ENCODE results near the gene ROPN1. TPM values are rescaled to one million over a fixed set of nuclear protein-coding genes. Genes with fewer than 3 reads are reported as not detected.
"Not testable (repeated sequence)": the region's sequence is repeated elsewhere in the genome, so short reads cannot be mapped to it uniquely, and the experiment has no call there.

ROPN1 gene
- total RNA-seq (not detected), polyA plus RNA-seq (not detected)
- long read RNA-seq, donor 1, result 0 reads
- long read RNA-seq, donor 2, result 0 reads
- long read RNA-seq, donor 3, result 0 reads

DNA sequence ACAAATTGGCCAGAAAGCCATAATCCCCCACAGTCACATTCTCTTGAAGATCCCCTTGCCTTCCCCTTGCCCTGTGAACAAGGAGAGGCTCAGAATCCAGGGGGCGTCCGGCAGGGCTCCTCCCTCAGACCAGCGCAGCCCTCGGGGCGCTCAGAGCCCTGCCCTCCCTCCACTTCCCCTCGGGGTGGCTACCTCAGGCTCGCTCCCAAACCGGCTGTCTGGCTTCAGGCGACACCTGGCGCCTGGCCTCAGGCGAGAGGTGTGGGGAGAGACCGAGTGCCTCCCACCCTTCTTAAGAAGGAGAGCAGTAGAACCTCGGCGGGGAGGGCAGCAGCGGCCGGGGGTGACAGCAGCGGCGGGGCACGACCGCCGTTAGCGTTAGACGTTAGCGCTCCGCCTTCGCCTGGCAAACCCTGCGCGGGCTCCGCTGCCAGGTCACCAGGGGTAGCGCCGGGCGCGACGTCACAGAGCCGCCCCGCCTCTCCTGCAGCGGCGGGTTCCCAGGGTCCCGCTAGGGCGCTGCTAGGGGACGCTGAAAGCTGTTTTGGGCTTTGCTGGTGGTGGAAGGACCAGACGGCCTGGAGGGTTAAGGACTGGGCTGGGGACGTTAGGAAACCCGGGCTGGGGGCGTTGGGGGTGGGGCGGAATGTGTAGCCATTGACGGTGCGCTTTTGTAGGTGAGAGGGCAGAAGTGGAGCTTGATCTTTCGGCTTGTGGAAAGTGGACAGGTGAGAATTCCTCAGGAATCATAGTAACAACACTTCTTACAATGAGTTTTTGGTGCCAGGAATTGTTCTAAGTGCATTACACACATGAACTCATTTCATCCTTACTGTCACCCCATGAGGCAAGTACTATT, at the start of gene ROPN1:
Gene ROPN1 (minus strand): TSS at position 395 of the 859 bp plus-strand sequence. CDS start 11,643 bp downstream, outside the sequence.
- WGBS, 3 donors, result 3 to 5% methylated on average over 4 to 8 of the region's 49 CpGs; no CpG with 5 or more reads in 1 of the 3 donors
- intact Hi-C loops (cut with DNase I); H3K27ac ChIP-seq; H3K4me3 ChIP-seq; H3K9me3 ChIP-seq; DNase-seq; H3K27me3 ChIP-seq; H3K36me3 ChIP-seq; H3K4me1 ChIP-seq (ENCODE audit: insufficient read depth): not testable (repeated sequence)

DNA sequence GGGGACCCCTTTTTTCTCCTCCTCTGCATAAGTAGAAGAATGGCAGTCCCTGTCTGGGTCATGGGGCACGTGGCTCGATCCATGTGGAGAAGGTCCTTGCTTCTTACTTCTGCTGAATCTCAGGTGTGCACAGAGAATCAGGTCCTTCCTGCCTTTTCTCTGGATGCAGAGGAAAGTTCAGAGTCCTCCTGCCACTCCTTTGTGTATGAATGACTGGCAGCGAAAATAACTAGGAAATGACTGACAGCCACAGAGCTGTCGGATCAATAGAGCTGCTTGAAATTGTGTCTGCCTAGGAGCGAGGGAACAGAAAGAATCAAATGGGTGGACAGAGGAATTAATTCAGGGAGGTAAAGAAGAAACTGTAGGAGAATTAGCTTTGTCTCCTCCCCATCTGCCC, 49.6 kb upstream of the ROPN1 start:
- H3K36me3 ChIP-seq, result no peaks in the 10 kb centered on the region
- no peaks in the 10 kb centered on the region for H3K27me3 ChIP-seq
- TF ChIP-seq POLR2A (IDR thresholded peaks at IDR 0.05) (no peak), EP300 (IDR thresholded peaks at IDR 0.05) (no peak)
- TF ChIP-seq, protein P1, sequence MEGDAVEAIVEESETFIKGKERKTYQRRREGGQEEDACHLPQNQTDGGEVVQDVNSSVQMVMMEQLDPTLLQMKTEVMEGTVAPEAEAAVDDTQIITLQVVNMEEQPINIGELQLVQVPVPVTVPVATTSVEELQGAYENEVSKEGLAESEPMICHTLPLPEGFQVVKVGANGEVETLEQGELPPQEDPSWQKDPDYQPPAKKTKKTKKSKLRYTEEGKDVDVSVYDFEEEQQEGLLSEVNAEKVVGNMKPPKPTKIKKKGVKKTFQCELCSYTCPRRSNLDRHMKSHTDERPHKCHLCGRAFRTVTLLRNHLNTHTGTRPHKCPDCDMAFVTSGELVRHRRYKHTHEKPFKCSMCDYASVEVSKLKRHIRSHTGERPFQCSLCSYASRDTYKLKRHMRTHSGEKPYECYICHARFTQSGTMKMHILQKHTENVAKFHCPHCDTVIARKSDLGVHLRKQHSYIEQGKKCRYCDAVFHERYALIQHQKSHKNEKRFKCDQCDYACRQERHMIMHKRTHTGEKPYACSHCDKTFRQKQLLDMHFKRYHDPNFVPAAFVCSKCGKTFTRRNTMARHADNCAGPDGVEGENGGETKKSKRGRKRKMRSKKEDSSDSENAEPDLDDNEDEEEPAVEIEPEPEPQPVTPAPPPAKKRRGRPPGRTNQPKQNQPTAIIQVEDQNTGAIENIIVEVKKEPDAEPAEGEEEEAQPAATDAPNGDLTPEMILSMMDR (IDR thresholded peaks at IDR 0.05), result no peak
- H3K9me3 ChIP-seq, result no peaks in the 10 kb centered on the region
- no peak overlapping the region for H3K4me3 ChIP-seq
- WGBS, 3 donors, result 94 to 96% (median 95%) methylated on average over 5 of the region's 5 CpGs
- H3K27ac ChIP-seq, result no peak overlapping the region
- DNase-seq, result no peak
- intact Hi-C loops (cut with DNase I), result no loop called here
- H3K4me1 ChIP-seq (ENCODE audit: insufficient read depth), result no peaks in the 10 kb centered on the region

DNA sequence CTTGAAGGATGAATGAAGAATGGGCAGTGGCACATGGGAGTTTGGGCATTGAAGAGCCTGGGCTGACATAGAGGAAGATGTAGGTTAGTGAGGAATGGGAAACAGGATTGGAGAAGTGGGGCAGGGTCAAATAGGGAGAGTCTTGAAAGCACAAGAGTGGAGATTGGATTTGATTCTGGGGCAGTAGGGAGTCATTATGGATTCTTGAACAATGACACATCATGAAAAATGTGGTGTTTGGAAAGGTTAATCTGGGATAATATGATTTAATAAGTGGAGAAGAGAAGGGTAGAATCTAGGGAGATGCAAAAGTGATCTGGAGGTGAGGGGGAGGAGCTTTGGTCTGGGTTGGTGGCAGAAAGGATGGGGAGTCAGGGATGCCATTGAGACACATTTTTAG, 45.4 kb upstream of the ROPN1 start:
- intact Hi-C loops (cut with DNase I), result loop anchor here in 2 of 4 donors (5.0 to 10.0 kb wide), 2 partner anchors 35 to 1337 kb away; partner anchors contain the start of gene ZNF148 (in 1 of the 2)
- Histone ChIP-seq H3K9me3 (no peaks in the 10 kb centered on the region), H3K4me3 (no peak overlapping the region), H3K27me3 (no peaks in the 10 kb centered on the region), H3K4me1 (ENCODE audit: insufficient read depth) (no peaks in the 10 kb centered on the region), H3K36me3 (no peaks in the 10 kb centered on the region), H3K27ac (no peak overlapping the region)
- TF ChIP-seq, protein P1 (IDR thresholded peaks at IDR 0.05), result no peak
- TF ChIP-seq EP300 (IDR thresholded peaks at IDR 0.05) (no peak), POLR2A (IDR thresholded peaks at IDR 0.05) (no peak)
- no peak for DNase-seq

DNA sequence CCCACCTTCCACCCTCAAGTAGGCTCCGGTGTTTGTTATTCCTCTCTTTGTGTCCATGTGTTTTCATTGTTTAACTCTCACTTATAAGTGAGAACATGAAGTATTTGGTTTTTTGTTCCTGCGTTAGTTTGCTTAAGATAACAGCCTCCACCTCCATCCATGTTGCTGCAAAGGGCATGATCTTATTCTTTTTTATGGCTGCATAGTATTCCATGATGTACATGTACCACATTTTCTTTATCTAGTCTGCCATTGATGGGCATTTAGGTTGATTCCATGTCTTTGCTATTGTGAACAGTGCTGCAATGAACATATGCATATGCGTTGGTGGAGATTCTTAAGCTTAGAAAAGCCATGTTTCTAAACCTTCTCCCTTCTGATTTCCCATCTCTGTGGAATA, 44.3 kb upstream of the ROPN1 start:
- 94 to 98% (median 97%) methylated on average over 3 of the region's 3 CpGs for WGBS, 3 donors
- not testable (repeated sequence) for H3K27ac ChIP-seq; H3K4me1 ChIP-seq (ENCODE audit: insufficient read depth); H3K4me3 ChIP-seq; H3K36me3 ChIP-seq; H3K9me3 ChIP-seq; DNase-seq; H3K27me3 ChIP-seq
- intact Hi-C loops (cut with DNase I), result loop anchor here in 2 of 4 donors (5.0 to 10.0 kb wide), 2 partner anchors 36 to 1339 kb away; partner anchors contain the start of gene ZNF148 (in 1 of the 2)

DNA sequence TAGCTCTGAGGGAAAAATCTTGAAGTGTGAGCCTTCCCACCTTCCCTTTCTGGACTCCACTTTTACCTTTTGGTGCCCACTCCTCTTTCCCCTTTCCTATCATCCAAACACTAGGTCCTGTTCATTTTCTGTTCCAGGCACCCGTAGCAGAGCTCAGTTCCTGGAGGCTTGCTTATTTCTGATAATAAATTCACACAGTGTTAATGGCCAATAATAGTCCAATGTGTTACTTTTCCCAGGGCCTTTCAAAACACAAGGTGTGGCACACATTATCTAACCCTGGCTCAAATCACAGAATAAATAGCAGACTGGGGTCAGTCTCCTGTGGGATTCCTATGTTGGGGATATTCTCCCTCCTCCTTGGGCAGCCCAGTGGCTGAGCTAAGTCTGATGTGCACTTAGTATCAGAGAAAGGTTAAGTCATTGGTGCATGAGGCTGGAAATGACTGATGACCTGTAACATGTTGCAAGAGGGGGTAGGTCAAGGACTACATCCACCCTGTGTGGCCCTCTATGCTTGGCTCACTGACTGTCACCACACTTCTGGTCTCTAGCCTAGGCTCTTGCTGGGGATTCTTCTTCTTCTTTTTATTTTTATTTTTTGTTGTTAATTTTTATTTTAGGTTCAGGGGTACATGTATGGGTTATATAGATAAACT, 43.7 kb upstream of the ROPN1 start:
- DNase-seq, result no peak
- no peaks in the 10 kb centered on the region for H3K9me3 ChIP-seq
- no peaks in the 10 kb centered on the region for H3K36me3 ChIP-seq
- WGBS, 3 donors, result 88 to 94% (median 93%) methylated on average over 1 of the region's 1 CpG
- no peak overlapping the region for H3K27ac ChIP-seq
- H3K27me3 ChIP-seq, result no peaks in the 10 kb centered on the region
- H3K4me3 ChIP-seq, result no peak overlapping the region
- TF ChIP-seq POLR2A (IDR thresholded peaks at IDR 0.05) (no peak), EP300 (IDR thresholded peaks at IDR 0.05) (no peak)
- TF ChIP-seq, protein P1 (IDR thresholded peaks at IDR 0.05), result no peak
- no peaks in the 10 kb centered on the region for H3K4me1 ChIP-seq (ENCODE audit: insufficient read depth)
- intact Hi-C loops (cut with DNase I), result loop anchor here in 2 of 4 donors (5.0 to 10.0 kb wide), 2 partner anchors 37 to 1339 kb away; partner anchors contain the start of gene ZNF148 (in 1 of the 2)
